Choroid plexus epithelial cell (primary cell): ENCODE data around the gene FILIP1L.

Experiments
- DNase-seq: peaks from one replicate; pipeline ENCODE4 v3.0.0-alpha.2; 2010; ENCODE audit warnings: low read depth
- H3K4me3 ChIP-seq: 2 replicates; pipeline ENCODE4 v1.5.1; 2011; ENCODE audit warnings: low read depth, mild to moderate bottlenecking, control low read depth, low read length, moderate library complexity
- TF ChIP-seq, protein P1 (sequence below): conservative IDR thresholded peaks from 2 replicates; pipeline ENCODE4 v1.5.1; 2011; ENCODE audit warnings: low read depth, mild to moderate bottlenecking, control low read depth, inconsistent platforms, low read length, moderate library complexity

FILIP1L gene

DNA sequence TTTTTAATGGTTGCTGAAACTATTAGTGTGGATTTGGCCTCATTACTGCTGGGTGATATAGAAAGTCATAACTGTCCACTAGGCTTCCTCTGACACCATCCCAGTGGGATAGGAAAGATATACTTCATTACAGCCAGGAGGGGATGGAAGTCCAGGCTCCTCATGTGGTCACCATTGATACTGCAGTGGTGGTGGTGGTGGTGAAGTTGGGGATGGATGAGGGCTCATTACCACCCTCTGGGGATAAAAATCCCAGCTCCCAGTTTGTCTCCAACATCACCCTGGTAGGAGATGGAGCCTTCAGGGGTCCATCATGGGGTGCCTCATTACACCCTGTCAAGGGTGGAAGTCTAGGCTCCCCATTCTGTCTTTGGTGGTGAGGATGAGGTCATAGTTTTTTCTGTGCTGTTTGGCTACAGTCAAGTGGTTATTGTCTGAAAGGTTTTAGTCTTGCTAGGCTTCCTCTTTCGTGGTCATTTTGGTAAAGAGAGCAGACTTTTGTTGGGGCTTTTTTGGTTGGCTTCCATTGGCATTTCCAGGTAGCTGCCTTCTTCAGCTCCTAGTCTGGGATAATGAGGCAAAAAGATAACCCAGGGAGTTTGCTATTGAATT, 30.1 kb upstream of the FILIP1L start:
- no peak overlapping the region for H3K4me3 ChIP-seq
- DNase-seq, result no peak
- TF ChIP-seq, protein P1, sequence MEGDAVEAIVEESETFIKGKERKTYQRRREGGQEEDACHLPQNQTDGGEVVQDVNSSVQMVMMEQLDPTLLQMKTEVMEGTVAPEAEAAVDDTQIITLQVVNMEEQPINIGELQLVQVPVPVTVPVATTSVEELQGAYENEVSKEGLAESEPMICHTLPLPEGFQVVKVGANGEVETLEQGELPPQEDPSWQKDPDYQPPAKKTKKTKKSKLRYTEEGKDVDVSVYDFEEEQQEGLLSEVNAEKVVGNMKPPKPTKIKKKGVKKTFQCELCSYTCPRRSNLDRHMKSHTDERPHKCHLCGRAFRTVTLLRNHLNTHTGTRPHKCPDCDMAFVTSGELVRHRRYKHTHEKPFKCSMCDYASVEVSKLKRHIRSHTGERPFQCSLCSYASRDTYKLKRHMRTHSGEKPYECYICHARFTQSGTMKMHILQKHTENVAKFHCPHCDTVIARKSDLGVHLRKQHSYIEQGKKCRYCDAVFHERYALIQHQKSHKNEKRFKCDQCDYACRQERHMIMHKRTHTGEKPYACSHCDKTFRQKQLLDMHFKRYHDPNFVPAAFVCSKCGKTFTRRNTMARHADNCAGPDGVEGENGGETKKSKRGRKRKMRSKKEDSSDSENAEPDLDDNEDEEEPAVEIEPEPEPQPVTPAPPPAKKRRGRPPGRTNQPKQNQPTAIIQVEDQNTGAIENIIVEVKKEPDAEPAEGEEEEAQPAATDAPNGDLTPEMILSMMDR, result no peak

DNA sequence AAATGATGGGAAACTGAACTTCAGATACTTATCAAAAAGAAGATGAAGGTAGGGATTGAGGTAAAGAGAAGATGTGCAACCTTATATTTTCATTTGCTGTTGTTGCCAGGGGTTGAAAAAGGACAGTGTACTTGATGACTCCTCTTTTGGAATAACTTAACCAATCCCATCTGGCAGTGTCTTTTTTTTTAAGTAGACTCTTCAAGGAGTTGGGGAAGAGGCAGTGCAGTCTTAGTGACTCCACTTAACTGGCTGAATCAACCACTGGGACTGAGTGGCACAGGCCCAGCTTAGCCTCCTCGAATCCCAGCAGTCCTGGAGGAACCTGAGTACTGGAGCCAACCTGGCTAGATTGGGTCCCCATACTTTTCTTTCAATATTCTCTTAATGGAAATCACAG, 27.3 kb upstream of the FILIP1L start:
- H3K4me3 ChIP-seq, result no peak overlapping the region

DNA sequence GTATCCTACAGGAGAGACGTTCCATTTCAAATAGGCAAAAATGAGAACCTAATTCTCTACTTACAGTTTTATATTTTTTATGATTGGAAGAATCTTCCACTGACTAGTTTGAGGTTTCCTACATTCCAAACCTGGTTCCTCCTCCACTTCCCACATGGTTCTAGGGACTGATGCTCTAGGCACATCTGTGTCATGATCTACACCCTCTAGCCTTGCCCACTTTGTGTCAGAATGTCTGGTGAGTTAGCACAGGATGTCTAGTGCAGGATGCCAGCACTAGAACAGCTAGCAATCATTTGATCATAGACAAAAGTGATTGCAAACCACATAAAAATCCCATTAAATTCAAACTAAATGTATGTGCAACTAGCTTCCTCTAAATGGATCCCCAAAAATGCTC, 26.7 kb upstream of the FILIP1L start:
- TF ChIP-seq, protein P1, result no peak
- no peak for DNase-seq
- H3K4me3 ChIP-seq, result no peak overlapping the region

More for the DNA sequence above, 27.3 kb upstream of the FILIP1L start:
- DNase-seq, result no peak
- TF ChIP-seq, protein P1, result no peak

DNA sequence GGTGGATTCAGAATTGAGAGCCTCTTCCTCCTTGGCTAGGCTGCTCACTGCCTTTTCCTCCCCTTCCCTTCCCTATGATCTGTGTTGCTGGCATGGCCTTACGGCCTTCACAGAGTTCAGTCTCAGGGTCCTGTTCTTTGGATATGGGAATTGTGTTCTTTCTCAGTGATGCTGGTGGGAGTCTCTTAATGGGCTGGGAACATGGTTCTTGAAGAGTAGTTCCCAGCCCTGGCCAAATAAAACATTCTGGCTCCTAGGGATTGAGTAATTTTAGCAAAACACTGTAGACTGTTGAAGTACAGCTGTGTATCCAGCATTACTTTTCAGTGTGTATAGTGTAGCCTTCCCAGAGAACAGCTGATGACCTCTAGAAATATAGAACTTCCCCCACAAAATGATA, 22.6 kb upstream of the FILIP1L start:
- no peak overlapping the region for H3K4me3 ChIP-seq
- peak; percentile 45 for DNase-seq
- TF ChIP-seq, protein P1, result no peak

DNA sequence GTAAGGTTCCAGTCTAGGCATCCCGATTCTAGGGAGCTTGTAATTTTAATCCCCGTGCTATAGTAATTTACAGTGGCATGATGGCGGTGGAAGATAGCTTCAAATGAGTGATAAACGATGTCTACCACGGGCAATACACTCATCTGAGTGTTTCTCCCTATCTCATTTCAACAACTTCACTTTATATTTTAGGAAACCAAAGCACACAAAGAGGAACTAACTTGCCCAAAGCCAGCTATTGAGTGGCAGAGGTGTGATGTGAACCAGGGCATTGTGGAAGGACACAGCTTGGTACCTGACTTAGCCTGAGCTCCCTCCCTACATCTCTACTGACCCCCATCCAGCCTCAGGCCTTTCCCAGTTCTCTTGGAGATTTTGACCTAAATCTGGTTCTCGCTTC, 16.9 kb upstream of the FILIP1L start:
- no peak overlapping the region for H3K4me3 ChIP-seq
- TF ChIP-seq, protein P1, result no peak
- no peak for DNase-seq

DNA sequence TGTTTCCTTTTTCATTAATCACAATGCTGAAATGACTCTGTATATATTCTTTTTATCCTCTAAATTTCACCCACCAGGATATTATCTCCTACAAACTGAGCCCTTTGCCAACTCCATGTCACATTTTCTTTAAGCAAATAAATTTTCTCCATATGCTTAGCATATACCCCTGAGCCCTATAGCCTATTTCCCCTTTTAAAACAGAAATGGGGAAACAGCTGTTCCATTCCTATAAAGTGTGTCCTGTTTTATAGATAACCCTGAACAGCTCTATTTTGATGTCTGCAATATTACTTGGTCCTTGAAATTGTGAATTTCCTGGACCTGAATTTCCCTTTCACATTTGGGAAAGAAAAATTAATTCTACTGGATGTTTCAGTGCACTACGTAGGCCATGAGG, 15.6 kb upstream of the FILIP1L start:
- no peak for DNase-seq
- H3K4me3 ChIP-seq, result no peak overlapping the region
- TF ChIP-seq, protein P1, result no peak

DNA sequence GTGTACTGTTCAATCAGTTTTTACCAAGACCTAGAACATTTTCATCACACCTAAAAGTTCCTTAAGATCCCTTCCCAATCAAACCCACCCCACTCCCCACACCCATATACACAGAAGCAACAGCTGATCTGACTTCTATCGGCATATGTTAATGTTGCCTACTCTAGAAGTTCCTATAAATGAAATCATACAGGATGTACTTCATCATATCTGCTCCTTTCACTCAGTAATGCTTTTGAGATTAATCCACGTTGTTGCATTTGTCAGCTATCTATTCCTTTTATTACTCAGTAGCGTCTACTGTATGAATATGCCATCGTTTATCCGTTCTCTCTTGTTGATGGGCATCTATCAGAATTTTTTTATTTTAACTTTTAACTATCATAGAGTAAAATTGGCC, 14.3 kb upstream of the FILIP1L start:
- no peak for DNase-seq
- H3K4me3 ChIP-seq, result no peak overlapping the region
- TF ChIP-seq, protein P1, result no peak
